RPMI7951 (cell line): ENCODE data around the gene FLACC1. TPM values are rescaled to one million over a fixed set of nuclear protein-coding genes. Genes with fewer than 3 reads are reported as not detected.
"Not testable (repeated sequence)": the region's sequence is repeated elsewhere in the genome, so short reads cannot be mapped to it uniquely, and the experiment has no call there.

Experiments used
- DNase-seq: peaks from one replicate; pipeline ENCODE4 v3.0.0-alpha.2; 2012; ENCODE audit warnings: low read depth
- total RNA-seq: library from RNA; depleted of rRNA; stranded (reverse); fragments of >200 nt; shearing (Covaris generic); gene quantifications from 2 replicates; pipeline ENCODE4 v1.2.3, GENCODE V29; 2014

FLACC1 gene
- total RNA-seq, 1 experiment from 2014 or later: 1.3 TPM

DNA sequence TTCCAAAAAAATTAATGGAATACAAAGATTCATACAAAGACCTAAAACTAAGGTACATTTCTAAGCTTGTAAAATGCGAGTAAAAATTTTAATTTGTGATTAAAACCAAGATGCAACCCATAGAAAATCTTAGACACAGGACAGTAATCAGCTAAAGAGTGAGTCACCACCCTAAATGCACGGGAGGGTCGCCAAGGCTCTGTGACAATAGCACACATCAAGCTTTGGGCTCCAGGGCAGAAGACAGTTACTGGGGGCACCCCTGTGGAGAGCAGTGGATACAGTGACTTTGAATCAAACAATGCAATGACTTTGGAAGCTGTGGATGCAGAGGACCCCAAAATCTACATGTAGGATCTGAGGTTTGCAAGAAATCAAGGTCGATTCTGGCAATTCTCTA lies 7.5 kb downstream of the FLACC1 start:
- peak; percentile 10 for DNase-seq

DNA sequence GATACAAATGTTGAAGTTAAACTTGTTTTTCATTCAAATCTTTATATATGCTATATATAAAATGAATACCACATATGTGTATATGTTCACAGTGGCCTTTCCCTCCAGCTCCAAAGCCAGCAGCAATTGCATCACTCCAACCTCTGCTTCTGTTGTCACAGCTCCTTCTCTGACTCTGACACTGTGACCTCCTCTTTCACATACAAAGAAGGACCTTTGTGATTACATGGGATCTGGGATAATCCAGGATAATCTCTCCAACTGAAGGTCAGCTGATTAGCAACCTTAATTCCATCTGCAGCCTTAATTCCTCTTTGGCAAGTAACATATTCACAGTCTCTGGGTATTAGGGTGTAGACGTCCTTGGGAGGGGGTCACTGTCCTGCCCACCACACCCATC lies 8.4 kb downstream of the FLACC1 start:
- DNase-seq: no peak

DNA sequence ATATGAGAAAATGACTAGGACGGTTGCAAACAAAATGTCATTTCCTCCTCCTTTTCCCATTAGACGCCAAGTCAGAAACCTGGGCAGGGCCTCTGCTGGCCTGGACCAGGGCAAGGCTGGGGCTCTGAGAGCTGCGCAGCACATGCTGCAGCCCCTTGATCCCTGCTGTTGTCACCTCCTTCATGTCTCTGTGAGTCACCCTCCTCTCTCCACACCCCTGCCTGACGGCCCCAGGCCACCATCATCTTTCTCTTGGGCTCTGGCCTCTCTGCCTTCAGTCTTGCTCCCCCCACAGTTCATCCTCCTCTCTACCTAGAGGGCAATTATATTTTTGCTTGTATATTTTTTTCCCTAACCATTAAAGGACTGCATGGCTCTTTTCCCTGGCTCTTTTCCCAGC lies 10.0 kb downstream of the FLACC1 start:
- peak; percentile 25 for DNase-seq

DNA sequence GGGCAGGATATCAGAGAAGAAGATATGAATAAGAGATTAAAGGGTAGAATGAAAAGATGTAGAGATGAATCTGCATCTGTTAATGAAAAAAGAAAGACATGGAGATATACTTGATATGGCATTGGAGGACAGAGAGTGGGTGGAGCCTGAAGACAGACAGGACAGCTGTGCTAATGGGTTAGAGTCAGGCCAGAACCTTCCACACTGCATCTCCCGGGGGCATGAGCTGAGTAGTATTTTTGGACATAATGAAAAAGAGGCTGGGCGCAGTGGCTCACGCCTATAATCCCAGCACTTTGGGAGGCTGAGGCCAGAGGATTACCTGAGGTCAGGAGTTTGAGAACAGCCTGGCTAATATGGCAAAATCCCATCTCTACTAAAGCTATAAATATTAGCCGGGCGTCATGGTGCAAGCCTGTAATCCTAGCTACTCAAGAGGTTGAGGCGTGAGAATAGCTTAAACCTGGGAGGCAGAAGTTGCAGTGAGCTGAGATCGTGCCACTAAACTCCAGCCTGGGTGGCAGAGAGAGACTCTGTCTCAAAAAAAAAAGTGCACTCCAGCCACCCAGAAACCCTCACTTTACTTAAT lies 11.4 kb downstream of the FLACC1 start:
- no peak for DNase-seq

DNA sequence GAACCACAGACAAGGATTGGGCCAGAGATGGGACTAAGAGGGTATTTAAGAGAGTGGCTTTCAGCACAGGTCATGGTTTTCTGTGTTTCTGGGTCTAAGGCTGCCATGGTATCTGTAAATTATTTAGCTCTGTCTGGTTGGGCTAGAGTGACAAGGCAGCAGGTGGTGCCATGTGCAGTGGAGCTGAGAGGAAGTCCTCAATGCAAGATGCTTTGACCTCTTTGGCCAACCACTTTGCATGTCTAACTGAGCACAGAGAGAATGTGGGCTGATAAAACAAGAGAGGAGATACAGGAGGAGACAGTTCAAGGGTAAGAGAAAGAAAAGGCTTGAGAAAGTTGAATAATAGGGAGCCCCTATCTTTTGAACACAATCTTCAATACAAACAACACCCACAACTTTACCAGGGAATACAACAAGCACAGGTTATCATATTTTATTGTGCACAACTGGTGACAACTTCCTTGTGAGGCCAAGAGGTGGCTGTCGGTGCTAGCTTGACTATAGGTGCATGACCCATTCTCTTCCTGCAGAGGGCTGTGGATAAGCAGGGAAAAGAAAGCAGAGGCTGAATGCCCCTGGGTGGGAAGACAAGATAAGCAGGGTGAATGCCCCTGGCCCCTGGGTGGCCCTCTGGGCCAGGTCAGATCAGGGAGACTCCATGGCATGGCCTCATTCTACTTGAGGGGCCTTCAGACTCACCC lies 12.3 kb downstream of the FLACC1 start:
- DNase-seq: no peak

DNA sequence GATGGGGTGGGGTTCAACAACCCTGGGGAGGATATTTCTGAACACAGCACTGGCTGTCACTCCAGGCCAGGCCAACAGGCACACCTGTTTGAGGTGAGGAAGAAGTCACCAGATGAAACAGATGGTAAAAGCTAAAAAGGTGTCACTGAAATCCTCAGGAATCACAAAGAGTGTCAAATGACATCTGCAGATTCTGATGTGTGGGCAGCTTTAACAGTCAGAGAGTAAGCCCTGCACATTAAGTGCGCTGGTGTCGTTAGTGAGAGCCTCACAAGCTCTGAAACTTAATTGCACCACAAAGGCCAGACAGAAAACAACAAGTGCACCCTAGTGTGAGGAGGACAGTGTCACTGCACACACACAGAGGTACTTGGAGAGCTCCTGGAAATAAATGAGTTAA lies 13.6 kb downstream of the FLACC1 start:
- no peak for DNase-seq

DNA sequence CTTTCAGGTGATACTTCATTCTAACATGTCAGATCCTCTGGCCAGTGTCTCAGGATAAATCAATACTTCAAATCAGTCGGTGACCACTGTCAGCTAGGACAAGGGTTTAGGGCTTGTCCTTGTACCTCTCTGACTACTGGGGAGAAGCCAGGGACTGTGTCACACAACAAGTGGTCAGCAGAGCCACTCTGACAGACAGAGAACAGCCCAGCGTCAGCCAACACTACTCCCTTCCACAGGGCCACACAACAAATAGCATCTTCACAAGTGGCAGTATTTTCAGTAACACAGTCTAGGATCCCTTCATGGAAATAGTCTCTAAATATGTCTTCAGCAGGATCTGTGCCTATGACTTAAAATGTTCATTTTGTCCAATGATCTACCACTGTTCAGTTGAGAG lies 14.2 kb downstream of the FLACC1 start:
- no peak for DNase-seq

DNA sequence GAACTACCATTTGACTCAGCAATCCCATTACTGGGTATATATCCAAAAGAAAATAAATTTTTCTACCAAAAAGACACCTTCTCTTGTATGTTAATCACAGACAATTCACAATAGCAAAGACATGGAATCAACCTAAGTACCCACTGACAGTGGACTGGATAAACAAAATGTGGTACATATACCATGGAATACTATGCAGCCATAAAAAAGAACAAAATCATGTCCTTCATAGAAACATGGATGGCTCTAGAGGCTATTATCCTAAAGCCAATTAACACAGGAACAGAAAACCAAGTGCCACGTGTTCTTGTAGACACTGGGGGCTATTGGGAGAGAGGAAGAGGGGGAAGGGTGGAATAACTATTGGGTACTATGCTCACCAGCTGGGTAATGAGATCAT lies 27.7 kb downstream of the FLACC1 start:
- DNase-seq: no peak

DNA sequence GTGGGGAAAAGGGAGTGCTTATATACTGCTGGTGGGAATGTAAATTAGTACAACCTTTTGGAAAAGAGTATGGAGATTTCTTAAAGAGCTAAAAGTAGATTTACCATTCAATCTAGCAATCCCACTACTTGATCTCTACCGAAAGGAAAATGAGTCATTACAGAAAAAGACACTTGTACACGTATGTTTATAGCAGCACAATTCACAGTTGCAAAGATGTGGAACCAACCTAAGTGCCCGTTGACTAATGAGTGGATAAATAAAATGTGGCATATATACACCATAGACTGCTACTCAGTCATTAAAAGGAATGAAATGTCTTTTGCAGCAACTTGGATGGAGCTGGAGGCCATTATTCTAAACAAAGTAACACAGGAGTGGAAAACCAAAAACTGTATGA lies 29.5 kb downstream of the FLACC1 start:
- no peak for DNase-seq

DNA sequence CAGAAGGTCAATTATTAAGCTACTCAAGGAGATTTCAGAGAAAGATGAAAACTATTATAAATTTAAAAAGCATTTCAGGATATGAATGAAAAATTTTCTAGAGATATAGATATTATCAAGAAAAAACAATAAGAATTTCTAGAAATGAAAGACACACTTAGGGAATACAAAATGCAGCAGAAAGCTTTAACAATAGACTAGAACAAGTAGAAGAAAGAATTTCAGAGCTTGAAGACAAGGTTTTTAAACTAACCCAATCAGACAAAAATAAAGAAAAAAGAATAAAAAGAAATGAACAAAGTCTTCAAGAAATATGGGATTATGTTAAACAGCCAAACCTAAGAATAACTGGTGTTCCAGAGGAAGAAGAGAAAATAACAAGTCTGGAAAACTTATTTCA lies 34.4 kb downstream of the FLACC1 start:
- DNase-seq: no peak

DNA sequence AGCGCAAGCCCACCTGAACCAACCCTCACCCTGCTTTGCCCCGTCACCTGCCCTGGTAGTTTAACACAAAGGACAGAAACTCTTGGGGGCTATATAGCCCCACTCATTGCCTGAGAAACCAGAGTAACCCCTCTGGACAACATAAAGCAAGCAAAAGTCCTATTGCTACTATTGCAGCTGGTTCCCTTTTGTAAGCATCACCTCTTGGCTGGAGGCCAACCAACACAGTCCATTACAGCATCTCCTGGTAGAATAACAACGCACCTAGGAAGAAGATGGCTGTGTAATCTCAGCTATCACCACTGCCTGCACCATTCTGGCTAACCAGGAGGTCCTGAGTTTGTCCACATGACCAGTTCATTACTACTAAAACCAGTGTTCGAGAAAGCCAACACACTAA lies 36.4 kb downstream of the FLACC1 start:
- no peak for DNase-seq

DNA sequence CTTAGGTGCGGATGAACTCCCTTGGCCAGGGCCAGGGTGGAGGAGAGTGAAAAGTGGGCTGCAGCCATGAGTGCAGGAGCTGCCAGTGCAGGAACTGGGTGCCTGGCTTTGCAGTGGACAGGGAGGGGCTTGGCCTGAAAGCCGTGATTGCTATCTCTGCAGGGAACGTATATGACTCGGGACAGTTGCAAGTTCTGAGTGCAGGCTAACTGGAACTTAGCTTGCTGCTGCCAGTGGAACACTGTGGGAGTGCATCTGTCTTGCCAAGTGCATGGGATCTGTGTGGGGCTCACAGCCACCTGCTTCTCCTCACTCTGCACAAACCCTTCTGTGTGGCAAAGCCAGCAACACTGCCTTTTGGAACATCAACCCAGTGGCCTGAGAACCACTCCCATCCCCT lies 36.9 kb downstream of the FLACC1 start:
- no peak for DNase-seq

DNA sequence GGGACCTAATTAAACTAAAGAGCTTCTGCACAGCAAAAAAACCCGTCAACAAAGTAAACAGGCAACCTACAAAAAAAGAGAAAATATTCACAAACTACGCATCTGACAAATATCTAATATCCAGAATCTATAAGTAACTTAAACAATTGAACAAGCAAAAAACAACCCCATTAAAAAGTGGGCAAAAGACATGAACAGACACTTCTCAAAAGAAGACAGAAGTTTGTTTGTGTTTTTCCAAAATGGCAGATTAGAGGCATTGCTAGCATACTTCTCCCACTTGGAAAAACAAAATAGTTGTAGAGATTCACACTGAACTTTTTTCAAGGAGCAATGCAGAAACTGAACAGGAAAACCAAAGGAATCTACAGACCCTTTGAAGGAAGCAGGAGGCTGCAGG lies 37.6 kb downstream of the FLACC1 start:
- no peak for DNase-seq

DNA sequence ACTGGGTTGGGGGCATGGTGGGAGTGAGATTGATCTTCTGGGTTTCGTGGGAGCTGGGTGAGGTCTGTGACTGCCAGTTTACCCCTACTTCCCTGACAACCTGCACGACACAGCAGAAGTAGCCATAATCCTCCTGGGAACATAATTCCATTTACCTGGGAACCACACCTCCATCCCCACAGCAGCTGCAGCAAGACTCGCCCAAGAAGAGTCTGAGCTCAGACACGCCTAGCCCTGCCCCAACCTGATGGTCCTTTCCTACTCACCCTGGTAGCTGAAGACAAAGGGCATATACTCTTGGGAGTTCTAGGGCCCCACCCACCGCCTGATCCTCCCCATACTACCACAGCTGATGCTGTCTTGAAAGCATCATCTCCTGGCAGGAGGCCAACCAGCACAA lies 43.8 kb downstream of the FLACC1 start:
- no peak for DNase-seq

DNA sequence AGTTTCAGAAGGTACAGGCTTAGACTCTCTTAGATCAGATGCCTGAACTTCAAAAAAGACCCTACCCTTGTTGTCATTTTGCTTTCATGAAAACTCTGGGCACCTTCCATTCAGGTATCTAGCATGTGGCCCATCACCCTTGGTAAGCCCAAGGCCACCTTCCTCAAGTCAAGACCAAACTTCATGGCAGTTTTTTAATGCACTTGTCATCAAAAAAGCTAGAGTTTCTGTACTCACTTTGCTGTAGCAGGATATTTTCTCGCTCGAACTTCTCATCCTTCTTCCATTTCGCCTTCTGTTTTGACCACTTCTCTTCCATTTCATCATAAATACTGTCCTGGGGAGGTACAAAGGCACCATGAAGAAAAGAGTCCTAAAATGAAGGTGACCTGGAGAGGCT lies 48.2 kb downstream of the FLACC1 start:
- no peak for DNase-seq

DNA sequence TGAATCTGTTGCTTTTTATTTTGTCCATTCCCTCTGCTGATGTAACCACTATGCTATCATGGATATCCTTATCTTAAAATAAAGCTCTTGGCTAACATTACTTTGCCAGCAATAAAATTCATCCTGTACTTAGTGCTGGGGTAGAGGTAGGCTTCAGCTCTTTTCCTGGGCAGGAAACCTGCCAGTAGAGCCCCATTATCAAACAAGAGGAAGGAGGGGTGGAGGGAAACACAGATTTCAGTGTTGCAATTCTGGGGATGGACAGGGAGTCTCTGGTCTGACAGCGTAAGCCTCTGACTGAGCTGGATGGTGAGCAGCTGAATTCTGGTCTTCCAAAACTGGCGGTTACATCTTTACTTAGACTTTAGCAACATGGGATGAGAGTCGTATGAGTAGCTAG lies 49.3 kb downstream of the FLACC1 start:
- no peak for DNase-seq

DNA sequence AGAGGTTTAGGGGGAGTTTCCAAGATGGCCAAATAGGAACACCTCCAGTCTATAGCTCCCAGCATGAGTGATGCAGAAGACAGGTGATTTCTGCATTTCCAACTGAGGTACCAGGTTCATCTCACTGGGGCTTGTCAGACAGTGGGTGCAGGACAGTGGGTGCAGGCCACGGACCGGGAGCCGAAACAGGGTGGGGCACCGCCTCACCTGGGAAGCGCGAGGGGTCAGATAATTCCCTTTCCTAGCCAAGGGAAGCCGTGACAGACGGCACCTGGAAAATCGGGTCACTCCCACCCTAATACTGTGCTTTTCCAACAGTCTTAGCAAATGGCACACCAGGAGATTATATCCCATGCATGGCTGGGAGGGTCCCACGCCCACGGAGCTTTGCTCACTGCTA lies 57.2 kb downstream of the FLACC1 start:
- not testable (repeated sequence) for DNase-seq

DNA sequence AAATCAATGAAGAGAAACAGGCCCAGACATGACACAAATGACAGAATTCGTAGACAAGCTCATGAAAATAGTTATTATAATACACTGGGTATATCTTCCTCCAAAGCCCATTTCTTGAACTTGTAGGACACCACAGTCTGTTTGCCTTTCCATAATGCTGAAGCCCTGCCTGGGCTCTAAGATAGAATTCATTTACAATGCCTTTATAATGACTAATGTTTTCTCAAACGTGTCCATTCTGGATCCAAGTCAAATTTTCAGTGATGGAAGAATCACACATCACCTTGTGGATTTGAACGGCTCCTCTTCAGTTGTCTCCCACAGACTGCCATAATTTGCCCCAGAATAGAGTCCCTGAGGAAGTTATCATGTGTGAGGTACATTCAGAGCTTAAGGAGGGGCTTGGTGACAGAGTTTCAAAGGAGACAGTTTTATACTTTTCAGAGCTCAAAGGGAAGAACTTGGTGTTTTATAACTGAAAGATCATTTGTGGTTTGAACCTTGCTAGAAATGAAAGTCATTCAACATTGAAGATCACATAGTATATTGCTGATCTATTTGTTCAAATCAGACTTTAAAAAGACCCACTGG lies 58.6 kb downstream of the FLACC1 start:
- DNase-seq: no peak

DNA sequence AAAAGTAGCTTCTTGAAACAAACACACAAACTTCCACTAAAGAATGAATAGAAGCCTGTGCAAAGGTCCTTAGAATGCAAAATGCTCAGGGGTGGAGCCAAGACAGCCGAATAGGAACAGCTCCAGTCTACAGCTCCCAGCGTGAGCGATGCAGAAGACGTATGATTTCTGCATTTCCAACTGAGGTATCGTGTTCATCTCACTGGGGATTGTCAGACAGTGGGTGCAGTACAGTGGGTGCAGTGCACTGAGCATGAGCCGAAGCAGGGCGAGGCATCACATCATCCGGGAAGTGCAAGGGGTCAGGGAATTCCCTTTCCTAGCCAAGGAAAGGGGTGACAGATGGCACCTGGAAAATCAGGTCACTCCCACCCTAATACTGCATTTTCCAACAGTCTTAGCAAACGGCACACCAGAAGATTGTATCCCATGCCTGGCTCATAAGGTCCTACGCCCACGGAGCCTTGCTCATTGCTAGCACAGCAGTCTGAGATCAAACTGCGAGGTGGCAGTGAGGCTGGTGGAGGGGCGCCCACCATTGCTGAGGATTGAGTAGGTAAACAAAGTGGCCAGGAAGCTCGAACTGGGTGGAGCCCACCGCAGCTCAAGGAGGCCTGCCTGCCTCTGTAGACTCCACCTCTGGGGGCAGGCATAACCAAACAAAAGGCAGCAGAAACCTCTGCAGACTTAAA lies 66.5 kb downstream of the FLACC1 start:
- DNase-seq: not testable (repeated sequence)

DNA sequence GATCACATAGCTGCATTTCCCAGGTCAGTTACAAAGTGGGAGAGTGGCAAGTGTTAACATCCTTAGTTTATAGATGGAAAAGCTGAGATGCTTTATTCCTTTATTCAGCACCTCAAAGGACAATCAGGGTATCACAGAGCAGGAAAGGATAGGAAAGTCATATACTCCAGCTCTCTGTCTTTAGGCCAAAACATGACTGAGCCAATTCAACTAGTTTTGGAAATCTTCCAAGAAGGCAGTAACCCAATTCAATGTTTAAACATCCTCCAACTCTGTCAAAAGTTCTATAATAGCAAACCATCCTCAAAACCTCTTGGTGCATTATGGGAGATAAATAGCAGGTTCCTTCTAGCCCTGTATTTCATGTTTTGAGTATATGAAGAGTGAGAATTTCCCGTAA lies 71.6 kb downstream of the FLACC1 start:
- DNase-seq: no peak

DNA sequence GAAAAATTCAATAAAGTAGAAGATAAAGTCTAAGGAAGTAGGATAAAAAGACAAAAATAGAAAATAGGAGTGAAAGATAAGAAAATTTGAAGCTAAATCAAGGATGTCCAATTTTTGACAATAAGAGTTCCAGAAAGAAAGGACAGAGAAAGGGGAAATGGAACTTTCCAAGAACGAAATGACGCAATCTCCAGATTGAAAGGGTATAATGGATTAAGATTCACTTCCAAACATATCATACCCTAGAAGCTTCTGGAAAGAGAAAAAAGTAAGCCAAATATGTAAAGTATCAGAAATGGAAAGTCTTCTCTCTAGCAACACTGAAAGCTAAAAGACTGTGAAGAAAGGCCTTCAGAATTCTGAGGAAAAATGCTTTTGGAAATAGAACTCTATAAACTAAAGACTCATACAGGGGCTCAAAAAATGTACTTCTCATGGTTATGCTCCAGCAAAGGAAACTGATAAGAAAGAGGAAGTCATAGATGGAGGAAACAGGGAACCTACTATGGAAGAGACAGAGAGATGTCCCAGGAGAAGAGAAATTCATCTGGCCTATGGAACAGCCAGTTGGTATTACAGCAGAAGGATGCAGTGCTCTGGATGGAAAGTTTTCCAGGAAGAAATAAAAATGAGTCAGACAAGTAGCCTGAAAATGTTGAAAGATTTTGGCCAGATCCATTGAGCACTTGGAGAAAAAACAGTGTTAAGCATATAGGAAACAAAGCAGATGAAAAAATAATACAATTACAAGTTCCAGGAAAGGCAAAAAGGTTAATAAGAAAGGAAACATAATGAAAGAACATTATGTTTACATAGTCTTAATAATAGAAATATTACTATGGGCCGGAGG lies 76.7 kb downstream of the FLACC1 start:
- no peak for DNase-seq

DNA sequence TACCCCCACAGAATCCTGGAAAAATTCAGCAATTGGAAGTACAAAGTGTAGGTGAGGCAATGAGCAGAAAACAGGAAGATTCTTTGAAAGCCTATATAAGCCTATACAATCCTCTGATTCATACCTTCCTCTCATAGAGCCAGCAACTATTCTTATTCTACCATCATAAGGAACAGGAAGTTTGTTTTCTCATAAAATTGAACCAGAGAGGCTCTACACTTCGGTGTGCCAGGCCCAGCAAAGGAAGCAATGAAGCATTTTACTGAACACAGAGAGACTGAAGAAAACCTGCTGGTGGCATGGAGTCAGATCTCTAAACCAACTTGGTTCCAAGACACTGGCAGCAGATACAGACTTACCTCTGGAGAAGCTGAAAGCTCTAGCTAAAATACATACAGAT lies 78.1 kb downstream of the FLACC1 start:
- DNase-seq: no peak
